WTC11 (cell line): ENCODE results near the gene PPP1R11.
"Not testable (repeated sequence)": the region's sequence is repeated elsewhere in the genome, so short reads cannot be mapped to it uniquely, and the experiment has no call there.

Experiments
- NR3C1 ChIP-seq: sonication (generic); formaldehyde crosslinking; conservative IDR thresholded peaks from 2 replicates; pipeline ENCODE4 v1.8.1; 2023; ENCODE audit warnings: low read depth, mild to moderate bottlenecking, missing genetic modification reagents
- SOX15 ChIP-seq: fragments of 250-450 bp; sonication (Bioruptor Pico); IDR thresholded peaks from 2 replicates; pipeline ENCODE4 v1.9.0; 2021; ENCODE audit warnings: mild to moderate bottlenecking
- SP1 ChIP-seq: sonication (generic); formaldehyde crosslinking; conservative IDR thresholded peaks from 2 replicates; pipeline ENCODE4 v1.8.1; 2022; ENCODE audit warnings: missing genetic modification reagents
- TCF7 ChIP-seq: sonication (generic); formaldehyde crosslinking; IDR thresholded peaks from 2 replicates; pipeline ENCODE4 v1.8.0; 2022; ENCODE audit warnings: mild to moderate bottlenecking, low read depth, missing genetic modification reagents, moderate library complexity
- TEAD4 ChIP-seq: sonication (generic); formaldehyde crosslinking; IDR thresholded peaks from 2 replicates; pipeline ENCODE4 v1.8.0; 2022; ENCODE audit warnings: mild to moderate bottlenecking, missing genetic modification reagents
- ZNF121 ChIP-seq: sonication (generic); formaldehyde crosslinking; IDR thresholded peaks from 2 replicates; pipeline ENCODE4 v1.8.0; 2023; ENCODE audit warnings: missing genetic modification reagents
- TF ChIP-seq, protein P1 (sequence below): sonication (generic); formaldehyde crosslinking; IDR thresholded peaks from 2 replicates; pipeline ENCODE4 v1.8.0; 2022; ENCODE audit warnings: mild to moderate bottlenecking, missing genetic modification reagents
- TF ChIP-seq, protein P2 (sequence below): fragments of 200-600 bp; IDR thresholded peaks from 2 replicates; pipeline ENCODE4 v1.8.0; 2022; ENCODE audit warnings: antibody characterized with exemption
- TF ChIP-seq, protein P3 (sequence below): sonication (generic); formaldehyde crosslinking; IDR thresholded peaks from 2 replicates; pipeline ENCODE4 v1.8.0; 2022; ENCODE audit warnings: mild to moderate bottlenecking, missing genetic modification reagents
- TF ChIP-seq, protein P4 (sequence below): sonication (generic); formaldehyde crosslinking; IDR thresholded peaks from 2 replicates; pipeline ENCODE4 v1.8.1; 2023; ENCODE audit warnings: mild to moderate bottlenecking, missing genetic modification reagents, moderate library complexity

DNA sequence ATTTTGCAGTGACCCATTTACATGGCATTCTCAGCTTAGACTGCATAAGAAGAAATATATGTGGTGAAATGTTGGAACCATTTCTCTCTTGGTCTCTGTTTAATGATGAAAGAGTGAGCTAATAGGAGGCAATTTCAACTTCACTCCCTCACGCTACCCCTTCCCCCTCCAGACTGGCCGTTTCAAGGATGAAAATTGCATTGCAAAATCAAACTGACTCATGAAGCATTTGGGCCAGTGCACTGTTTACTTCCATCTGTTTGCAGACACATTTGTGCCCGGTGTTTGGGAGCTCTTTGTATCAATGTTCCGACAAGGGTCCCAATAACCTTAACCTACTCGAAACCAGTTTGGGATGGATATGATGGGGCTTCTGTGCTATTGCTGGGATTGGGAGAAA lies 33.6 kb upstream of the PPP1R11 start:
- TF ChIP-seq, protein P1, sequence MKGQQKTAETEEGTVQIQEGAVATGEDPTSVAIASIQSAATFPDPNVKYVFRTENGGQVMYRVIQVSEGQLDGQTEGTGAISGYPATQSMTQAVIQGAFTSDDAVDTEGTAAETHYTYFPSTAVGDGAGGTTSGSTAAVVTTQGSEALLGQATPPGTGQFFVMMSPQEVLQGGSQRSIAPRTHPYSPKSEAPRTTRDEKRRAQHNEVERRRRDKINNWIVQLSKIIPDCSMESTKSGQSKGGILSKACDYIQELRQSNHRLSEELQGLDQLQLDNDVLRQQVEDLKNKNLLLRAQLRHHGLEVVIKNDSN = not testable (repeated sequence)
- TF ChIP-seq NR3C1 (CRISPR knock-in tag); TEAD4 (CRISPR knock-in tag); SP1; TCF7 (CRISPR knock-in tag); SOX15 (CRISPR knock-in tag); ZNF121: not testable (repeated sequence)
- TF ChIP-seq, protein P2, sequence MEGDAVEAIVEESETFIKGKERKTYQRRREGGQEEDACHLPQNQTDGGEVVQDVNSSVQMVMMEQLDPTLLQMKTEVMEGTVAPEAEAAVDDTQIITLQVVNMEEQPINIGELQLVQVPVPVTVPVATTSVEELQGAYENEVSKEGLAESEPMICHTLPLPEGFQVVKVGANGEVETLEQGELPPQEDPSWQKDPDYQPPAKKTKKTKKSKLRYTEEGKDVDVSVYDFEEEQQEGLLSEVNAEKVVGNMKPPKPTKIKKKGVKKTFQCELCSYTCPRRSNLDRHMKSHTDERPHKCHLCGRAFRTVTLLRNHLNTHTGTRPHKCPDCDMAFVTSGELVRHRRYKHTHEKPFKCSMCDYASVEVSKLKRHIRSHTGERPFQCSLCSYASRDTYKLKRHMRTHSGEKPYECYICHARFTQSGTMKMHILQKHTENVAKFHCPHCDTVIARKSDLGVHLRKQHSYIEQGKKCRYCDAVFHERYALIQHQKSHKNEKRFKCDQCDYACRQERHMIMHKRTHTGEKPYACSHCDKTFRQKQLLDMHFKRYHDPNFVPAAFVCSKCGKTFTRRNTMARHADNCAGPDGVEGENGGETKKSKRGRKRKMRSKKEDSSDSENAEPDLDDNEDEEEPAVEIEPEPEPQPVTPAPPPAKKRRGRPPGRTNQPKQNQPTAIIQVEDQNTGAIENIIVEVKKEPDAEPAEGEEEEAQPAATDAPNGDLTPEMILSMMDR = not testable (repeated sequence)
- TF ChIP-seq, protein P3, sequence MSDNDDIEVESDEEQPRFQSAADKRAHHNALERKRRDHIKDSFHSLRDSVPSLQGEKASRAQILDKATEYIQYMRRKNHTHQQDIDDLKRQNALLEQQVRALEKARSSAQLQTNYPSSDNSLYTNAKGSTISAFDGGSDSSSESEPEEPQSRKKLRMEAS (CRISPR knock-in tag) = not testable (repeated sequence)
- TF ChIP-seq, protein P4, sequence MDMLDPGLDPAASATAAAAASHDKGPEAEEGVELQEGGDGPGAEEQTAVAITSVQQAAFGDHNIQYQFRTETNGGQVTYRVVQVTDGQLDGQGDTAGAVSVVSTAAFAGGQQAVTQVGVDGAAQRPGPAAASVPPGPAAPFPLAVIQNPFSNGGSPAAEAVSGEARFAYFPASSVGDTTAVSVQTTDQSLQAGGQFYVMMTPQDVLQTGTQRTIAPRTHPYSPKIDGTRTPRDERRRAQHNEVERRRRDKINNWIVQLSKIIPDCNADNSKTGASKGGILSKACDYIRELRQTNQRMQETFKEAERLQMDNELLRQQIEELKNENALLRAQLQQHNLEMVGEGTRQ (CRISPR knock-in tag) = not testable (repeated sequence)
